Endothelial cell of hepatic sinusoid (primary cell): Measurements from ENCODE around the gene FRRS1.

ENCODE experiments used
- in situ Hi-C: cut with HindIII; loops from 2 replicates; pipeline ENCODE4 v1.10.0; 2017; ENCODE audit warnings: low sequenced_read_pairs

FRRS1 gene

DNA sequence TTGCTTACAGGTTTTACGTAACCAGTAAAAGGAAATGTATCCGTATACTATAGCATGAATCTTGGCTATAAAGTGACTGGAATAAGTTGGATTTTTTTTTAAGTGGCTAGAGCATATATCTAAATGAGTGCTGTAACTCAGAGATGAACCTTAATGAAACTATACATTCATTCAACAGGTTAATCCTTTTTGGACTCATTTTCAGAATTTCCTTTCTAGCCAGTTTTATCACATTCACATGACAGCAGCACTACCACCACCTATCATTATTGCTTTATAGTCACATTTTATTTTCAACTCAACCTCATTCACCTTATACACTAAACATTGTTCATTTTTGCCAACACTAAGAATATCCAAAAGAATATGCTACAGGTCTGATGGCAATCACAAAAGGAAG lies 30.6 kb downstream of the FRRS1 start:
- in situ Hi-C loops: no loop called here

- in situ Hi-C loops: no loop called here
Observed at GRCh38 chr1:99731384-99731783, 35.1 kb downstream of the FRRS1 start.

GRCh38 chr1:99728494-99729235 lies 37.8 kb downstream of the FRRS1 start:
- in situ Hi-C loops: no loop called here

- in situ Hi-C loops: no loop called here
Observed at GRCh38 chr1:99727575-99728185, 38.8 kb downstream of the FRRS1 start.

GRCh38 chr1:99726818-99727217 lies 39.6 kb downstream of the FRRS1 start:
- in situ Hi-C loops: no loop called here

DNA sequence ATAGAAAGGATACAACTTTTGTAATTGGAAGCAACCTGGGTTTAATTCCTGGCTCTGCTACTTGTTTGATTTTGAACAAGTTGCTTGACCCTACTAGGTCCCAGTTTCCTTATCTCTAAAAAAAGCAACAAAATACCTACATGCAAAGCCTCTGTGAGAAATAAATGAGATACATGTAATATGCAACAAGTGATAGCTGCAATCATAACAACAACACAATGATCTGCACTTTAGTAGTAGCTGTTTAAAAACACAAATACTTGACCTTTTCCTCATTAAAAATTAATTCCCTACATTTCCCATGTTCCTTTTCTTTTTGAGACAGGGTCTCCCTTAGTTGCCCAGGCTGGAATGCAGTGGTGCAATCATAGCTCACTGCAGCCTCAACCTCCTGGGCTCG lies 40.0 kb downstream of the FRRS1 start:
- in situ Hi-C loops: no loop called here

DNA sequence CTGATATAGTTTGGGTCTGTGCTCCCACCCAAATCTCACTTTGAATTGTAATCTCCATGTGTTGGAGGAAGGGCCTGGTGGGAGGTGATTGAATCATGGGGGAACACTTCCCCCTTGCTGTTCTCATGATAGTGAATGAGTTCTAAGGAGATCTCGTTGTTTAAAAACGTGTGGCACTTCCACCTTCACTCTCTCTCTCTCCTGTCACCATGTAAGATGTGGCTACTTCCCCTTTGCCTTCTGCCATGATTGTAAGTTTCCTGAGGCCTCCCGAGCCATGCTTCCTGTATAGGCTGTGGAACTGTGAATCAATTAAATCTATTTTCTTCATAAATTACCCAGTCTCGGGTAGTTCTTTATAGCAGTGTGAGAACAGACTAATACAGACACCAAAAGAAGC lies 40.4 kb downstream of the FRRS1 start:
- in situ Hi-C loops: no loop called here

- in situ Hi-C loops: no loop called here
Observed at GRCh38 chr1:99723251-99723650, 43.2 kb downstream of the FRRS1 start.

DNA sequence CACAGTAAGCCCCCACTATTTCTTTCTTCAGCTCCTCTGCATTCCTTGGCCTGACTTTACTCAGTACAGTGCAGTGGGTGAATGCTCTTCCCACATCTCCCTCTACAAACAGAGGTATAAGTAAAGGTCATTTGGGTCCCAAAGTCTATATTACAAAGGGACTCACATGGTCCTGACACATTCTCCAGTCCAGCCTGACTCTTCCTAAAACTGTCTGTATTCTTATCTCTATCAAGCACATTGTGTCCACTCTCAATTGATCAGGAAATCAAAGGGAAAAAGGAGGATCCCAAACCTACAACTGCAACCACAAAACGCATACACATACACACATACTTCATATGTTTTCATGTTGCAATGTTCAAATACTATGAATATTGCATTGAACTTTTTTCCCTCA lies 49.4 kb downstream of the FRRS1 start:
- in situ Hi-C loops: no loop called here

- in situ Hi-C loops: no loop called here
Observed at GRCh38 chr1:99713006-99713405, 53.4 kb downstream of the FRRS1 start.

- in situ Hi-C loops: no loop called here
Observed at GRCh38 chr1:99710994-99711393, 55.4 kb downstream of the FRRS1 start.

DNA sequence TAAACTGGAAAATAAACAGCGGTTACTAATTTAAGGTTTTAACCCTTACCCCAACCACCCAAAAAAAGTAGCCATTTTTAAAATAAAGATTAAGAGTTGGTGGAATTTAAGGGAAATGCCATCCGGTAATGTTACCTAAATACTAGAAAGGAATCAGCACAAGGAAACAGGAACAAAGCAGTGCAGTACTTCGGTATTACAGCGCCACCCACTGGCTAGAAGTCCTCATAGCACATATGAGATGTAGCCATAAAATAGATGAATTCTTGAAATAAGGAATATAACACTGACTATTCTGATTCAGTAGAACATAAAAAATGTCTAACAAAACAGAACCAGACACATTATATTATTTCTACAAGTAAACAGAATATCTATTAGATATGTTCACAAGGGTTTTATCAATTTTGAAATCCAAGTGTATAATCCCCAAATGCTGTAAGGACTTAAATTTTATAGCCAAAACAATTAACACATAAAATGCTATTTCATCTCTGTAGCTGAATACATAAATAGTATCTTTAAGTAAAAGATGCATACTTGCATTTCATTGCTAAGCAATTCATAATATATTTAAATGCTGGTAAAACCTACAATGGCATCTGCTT lies 58.8 kb downstream of the FRRS1 start:
- in situ Hi-C loops: no loop called here

GRCh38 chr1:99705385-99705784 lies 61.0 kb downstream of the FRRS1 start:
- in situ Hi-C loops: no loop called here

DNA sequence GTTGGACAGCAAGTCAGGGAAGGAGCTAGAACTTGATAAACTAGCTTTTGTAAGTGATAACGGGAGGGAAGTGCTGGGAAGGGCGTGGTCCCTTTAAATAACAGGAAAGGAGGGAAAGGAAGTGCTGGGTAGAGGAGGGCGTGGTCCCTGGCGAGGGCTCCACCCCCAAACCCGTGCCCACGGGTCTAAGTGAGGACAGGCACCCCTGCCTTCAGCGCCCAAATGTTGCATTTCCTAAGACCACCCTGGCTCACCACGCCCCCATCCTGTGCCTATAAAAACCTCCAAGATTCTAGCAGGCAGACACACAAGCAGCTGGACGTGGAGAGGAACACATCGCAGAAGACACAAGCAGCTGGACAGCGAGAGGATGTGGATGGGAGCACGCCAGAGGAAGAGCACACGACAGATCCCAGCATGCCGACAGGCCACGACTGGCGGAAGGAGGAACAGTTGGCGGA lies 62.0 kb downstream of the FRRS1 start:
- in situ Hi-C loops: no loop called here

- in situ Hi-C loops: no loop called here
Observed at GRCh38 chr1:99702221-99702620, 64.2 kb downstream of the FRRS1 start.

DNA sequence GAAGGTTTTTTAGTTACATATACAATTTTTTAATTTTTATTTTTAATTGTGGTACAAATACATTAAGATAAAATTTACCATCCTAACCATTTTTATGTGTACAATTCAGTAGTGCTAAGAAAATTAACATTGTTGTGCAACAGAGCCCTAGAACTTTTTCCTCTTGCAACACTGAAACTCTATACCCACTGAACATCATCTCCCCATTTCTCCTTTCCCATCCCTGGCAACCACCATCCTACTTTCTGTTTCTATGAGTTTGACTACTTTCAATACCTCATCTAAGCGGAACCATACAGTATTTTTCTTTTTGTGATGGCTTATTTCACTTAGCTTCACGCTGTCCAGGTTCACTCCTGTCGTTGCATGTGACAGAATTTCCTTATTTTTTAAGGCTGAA lies 66.4 kb downstream of the FRRS1 start:
- in situ Hi-C loops: no loop called here

GRCh38 chr1:99697580-99697979 lies 68.9 kb downstream of the FRRS1 start:
- in situ Hi-C loops: no loop called here

DNA sequence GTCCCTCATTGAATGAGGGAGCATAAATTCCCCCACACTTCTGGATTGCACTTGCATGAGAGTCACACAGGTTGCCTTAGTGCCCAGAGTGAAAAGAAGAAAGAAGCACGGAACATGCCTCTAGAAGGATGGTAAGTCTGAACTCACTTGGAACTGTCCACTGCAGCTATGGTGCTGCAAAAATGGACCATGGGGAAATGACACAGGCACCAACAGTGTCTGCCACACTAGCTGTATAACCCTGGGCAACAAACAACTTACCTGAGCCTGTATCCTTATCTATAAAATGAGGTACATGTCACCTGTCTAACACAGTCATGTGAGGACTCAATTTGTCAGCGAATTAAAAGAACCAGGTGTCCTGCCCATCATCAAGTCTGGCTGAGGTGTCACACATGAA lies 69.8 kb downstream of the FRRS1 start:
- in situ Hi-C loops: no loop called here

- in situ Hi-C loops: no loop called here
Observed at GRCh38 chr1:99691175-99691574, 75.3 kb downstream of the FRRS1 start.

DNA sequence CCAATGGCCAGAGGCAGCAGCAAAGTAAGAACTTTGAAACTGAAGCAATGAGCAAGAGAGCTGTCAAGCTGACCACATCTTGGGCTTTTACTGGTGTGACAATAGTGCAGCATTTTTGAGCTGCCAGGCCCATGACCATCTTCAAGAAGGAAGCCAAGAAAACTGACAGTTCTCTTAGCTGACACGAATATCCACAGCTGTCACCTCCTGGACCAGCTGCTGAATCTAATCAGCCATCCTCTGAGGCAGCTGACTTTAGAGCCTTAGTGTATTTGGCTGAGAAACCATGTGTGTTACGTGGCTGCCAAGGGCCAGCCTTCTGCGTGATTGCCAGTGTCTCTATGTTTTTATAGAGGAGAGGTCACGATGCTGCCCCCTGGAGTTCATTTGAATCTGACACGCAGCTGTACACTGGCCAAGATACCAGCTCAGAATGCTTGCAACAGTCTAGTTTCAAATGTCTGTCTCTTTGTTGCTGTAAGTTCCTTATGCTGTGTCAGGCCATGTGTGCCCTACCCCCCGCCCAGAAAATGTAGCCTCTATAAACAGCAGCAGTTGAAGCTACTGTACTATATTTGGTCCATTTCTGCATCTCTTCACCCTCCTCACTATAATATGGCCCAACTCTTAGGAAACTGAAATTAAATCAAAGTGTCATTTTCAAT lies 80.8 kb downstream of the FRRS1 start:
- in situ Hi-C loops: loop anchor here (10.0 kb wide), 2 partner anchors 131 to 211 kb away; no protein-coding TSS in a partner anchor

DNA sequence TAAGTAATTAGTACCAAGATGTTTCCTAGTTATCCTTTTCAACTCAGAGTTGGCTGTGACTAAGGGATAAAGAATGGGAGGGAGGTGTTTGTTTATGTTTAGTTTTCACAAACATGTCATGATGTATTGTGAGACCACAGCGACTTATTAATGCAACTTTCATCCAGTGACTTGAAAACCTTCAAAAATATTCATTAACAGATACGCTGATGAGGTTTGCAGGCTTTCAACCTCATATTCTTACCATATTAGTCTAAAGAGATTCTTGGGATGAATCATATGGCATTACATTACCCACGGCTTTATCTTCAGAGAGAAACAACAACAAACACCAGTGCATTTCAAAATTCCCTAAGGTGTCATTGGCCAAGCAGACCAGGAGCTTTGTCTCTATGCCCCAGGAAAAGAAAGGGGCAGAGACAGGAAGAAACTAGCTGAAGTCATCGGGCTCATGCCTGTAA lies 84.1 kb downstream of the FRRS1 start:
- in situ Hi-C loops: loop anchor here (10.0 kb wide), 2 partner anchors 128 to 208 kb away; no protein-coding TSS in a partner anchor
